COR-L47 (cell line): ENCODE measurements around the gene SLC44A2.
A peak's percentile ranks its signal among the peaks of the same experiment; 100 is the strongest.

ENCODE experiments used
- DNase-seq: peaks from one replicate; lab custom pipeline; 2025; lab: John Stamatoyannopoulos, UW

Gene SLC44A2

DNA sequence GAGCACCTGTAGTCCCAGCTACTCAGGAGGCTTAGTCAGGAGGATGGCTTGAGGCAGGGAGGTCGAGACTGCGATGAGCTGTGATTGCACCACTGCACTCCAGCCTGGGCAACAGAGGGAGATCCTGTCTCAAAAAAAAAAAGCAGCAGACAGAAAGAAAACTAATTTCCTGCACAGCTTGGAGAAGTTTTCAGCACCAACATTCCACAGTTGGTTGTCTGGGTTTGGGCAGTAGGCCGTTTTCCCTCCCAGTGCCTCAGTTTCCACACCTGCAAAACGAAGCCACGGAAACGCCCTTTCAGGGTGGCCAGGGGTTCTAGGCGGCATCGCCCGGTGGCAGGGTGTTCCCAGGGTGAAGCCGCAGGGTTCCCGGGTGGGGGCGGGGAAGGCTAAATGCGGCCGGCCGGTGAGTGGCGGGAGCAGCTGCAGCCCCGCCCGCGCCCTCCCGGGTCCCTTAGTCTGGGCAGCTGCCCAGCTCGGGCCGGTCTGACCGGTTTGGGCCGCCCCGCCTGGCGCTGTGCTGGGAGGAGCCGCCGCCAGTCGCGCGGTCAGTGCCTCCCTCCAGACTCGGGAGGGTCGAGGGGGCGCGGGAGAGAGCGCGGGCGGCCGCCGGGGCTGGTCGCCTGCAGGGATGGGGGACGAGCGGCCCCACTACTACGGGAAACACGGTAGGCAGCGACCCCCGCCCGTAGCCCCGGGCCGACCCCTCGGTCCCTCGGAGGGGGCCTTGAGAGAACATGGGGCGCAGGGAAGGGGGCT is at the start of gene SLC44A2:
TSS of gene SLC44A2 (plus strand) at position 551 of the 759 bp plus-strand sequence. CDS start at position 632, 81 bp downstream.
- DNase-seq = peak; percentile 83

DNA sequence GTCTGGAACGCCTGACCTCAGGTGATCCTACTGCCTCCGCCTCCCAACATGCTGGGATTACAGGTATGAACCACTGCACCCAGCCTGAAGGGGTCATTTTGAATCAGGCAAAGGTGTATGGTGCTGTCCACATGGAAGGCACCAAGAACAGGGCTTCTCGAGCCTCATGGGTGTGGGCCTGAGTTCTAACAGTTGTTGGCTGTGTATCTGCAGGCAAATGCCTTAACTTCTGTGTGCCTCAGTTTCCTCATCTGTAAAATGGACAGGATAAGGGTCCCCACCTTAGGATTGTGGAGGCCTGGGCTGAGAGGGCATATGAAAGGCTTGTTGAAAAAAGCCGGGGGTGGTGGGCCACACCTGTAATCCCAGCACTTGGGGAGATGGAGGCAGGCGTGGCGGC is 47.4 kb upstream of the SLC44A2 start:
- no peak for DNase-seq

GRCh38 chr19:10580979-10581631 is 44.2 kb upstream of the SLC44A2 start:
- peak; percentile 91 for DNase-seq

- DNase-seq = no peak
These were observed 43.3 kb upstream of the SLC44A2 start for GRCh38 chr19:10582091-10582490.

GRCh38 chr19:10583036-10583776 is 42.1 kb upstream of the SLC44A2 start:
- no peak for DNase-seq

- no peak for DNase-seq
These were observed 39.0 kb upstream of the SLC44A2 start for GRCh38 chr19:10586396-10586795.

GRCh38 chr19:10587022-10587838 is 38.1 kb upstream of the SLC44A2 start, which contains the start of gene AP1M2:
Gene AP1M2 (minus strand): TSS chr19:10587312. CDS start chr19:10587231, 81 bp downstream.
- peak; percentile 55 for DNase-seq

- no peak for DNase-seq
These were observed 37.6 kb upstream of the SLC44A2 start for GRCh38 chr19:10587839-10588150.

DNA sequence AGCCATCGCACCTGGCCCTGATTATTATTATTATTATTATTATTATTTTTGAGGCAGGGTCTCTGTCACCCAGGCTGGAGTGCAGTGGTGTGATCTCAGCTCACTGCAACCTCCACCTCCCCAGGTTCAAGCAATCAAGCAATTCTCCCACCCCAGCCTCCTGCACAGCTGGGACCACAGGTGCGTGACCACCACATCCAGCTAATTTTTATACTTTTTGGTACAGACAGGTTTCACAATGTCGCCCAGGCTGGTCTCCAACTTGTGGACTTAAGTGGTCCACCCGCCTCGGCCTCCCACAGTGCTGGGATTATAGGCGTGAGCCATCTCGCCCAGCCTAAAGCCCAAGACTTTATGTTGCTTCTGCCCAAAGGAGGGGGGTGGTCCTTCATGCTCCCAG is 32.2 kb upstream of the SLC44A2 start:
- DNase-seq = no peak

DNA sequence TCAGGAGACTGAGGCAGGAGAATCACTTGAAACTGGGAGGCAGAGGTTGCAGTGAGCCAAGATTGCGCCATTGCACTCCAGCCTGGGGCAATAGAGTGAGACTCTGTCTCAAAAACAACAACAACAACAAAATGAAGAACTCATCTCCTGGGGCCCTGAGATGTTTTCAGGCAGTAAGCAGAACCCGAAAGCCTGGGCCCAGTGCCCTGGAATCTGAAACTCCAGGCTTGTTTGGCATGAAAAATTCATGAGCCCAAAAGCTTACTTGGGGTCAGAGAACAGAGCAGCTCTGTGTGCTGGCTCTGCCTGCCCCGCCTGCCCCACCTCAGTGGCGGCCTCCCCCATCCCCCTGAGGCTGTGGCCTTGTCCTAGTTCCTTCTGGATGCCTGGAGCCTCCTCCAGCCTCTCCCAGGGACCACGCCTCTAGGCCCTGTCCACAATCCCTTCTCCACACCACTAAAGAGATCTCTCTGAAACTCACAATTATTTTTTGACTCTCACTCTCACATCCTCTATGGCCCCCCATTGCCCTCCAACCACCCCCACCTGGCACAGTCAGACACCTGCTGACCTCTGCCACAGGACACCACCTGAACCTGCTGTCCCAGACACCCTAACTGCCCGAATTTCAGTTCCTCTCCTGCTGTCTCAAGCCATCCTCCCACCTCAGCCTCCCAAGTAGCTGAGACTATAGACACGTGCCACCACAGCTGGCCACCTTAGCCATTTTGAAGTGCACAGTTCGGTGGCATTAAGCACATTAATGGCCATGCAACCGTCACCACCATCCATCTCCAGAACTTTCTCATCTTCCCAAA is 31.3 kb upstream of the SLC44A2 start:
- no peak for DNase-seq

- no peak for DNase-seq
These were observed 25.2 kb upstream of the SLC44A2 start for GRCh38 chr19:10600149-10600548.

DNA sequence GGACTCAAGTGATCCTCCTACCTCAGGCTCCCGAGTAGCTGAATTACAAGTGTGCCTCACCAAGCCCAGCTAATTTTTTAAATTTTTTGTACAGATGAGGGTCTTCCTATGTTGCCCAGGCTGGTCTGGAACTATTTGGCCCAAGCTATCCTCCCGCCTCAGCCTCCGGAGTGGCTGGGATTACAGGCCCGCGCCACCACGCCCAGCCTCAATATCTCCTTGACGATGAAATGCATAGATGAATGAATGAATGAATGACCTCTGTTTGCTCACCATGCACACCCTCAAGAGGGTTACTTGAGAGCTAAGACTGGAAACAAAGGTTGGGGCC is 23.4 kb upstream of the SLC44A2 start:
- no peak for DNase-seq

DNA sequence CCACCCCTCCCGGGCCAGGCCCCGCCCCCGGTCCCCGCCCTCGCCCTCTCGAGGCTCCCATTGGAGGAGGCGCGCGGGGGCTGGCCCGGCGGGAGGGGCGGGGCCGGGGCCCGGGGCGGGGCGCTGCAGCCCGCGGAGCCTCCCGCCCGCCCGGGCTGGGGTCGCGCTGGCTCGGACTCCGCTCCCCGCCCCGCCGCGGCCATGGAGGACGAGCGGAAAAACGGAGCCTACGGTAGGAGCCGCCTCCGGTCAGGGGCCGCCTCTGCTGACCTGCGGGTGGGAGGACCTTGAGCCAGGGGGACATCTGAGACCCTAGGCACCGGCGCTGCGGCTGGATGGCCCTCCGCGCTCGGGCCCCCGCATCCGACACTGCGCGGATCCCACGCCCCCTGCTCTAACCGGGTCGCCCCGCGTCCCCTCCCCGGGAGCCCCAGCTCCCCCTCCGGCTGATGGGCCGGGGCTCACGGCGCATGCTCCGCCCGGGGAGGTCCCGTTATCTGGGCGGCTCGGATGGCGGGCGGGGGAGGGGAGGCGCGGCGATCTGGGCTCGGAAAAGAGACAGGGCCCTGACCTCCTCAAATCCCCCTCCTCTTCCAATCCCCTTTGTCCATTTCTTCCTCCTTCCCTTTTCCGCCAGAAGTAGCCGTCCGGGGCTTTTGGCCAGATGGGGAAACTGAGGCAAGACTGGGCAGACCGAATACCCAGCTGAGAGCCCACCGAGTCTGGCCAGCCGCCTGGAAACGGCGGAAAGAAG is 22.8 kb upstream of the SLC44A2 start:
- peak; percentile 36 for DNase-seq

GRCh38 chr19:10603084-10603872 is 22.1 kb upstream of the SLC44A2 start:
- no peak for DNase-seq

DNA sequence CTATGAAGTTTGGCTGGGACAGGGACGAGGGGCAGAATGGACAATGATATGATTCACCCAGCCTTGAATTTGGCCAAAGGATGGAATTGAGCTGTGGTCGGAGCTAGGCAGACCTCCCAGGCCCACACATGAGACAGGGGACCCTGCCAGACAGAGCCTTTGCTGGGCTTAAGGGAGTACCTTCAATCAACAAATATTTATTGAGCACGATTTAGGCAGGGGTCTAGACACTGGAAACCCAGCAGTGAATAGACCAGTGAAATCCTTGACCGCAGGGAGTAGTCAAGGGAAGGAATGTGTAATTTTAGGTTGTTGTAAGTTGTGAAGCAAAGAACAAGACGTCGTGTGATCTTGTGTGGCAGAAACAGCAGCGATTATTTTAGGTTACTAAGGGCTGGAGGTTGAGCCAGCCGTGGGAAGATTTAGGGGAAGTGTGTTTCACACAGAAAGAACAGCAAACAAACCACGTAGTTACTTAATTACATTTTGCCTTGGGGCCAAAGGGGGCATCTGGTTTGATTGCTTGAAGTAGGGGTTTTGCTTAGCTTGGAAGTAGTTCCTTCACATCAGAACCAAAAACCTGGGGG is 21.4 kb upstream of the SLC44A2 start:
- no peak for DNase-seq

DNA sequence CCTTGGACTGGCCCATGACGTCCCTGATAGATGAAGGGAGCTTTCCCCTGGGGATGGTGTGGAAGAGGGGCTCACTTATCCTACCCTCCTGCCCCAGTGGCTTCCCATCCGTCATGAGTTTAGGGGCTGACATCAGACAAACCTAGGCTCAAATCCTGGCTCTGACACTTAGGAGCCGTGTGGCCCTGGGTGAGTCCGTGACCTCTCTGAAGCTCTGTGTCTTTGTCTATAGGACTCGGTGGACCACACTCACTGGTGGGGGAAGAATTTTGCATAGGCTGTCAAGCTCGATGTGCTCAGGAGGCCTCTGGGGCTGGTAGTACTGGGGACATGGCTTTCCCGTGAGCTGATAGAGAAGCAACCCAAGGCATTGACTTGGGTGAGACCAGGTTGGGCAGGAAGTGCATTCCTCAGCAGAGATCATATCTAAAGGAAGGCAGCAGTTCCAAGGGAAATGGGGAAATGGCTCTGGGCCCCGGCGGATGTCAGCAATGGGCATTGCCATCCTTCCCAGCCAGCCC is 20.8 kb upstream of the SLC44A2 start:
- DNase-seq = no peak

GRCh38 chr19:10611907-10612306 is 13.4 kb upstream of the SLC44A2 start:
- DNase-seq = no peak

DNA sequence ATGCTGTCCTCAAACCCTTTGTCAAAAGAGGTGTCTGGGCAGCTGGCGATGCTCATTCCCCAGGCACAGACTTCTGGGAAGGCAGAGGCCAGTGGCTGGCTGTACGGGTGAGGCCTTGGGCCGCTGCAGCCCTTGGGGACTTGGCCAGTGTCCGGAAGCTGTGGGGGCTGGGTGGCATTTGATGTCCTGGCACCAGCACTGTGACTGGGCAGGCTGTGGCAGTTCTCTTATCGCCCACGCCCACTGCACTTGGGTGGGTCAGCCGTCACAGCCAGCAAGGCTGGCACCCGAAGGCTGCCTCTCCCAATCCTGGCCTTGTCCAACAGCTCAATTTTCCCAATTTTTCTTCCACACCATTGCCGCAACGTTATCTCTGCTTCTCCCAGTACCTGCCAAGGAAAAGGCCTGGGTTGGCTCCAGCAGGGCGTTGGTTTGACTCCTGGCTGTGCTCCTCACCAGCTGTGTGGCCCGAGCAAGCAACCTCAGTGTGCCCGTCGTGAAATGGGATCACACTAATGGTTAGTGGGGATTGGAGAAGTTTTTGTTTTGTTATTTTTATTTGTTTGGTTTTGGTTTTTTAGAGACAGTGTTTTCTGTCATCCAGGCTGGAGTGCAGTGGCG is 12.7 kb upstream of the SLC44A2 start:
- DNase-seq = no peak
